HL-60 (cell line): Measurements from ENCODE around the gene SLC35B2.

Experiments
- DNase-seq, 2 experiments: peaks; one replicate each; pipeline ENCODE4 v3.0.0-alpha.2; 2010 to 2020; ENCODE audit warnings: low read depth in 1 of 2, low spot score in 1 of 2
- H3K27ac ChIP-seq: fragments of 250-450 bp; sonication (Bioruptor Pico); replicated peaks from 2 replicates; pipeline ENCODE4 v1.5.1; 2020; ENCODE audit warnings: mild to moderate bottlenecking, moderate library complexity
- H3K27me3 ChIP-seq: fragments of 250-450 bp; sonication (Bioruptor Pico); 2 replicates; pipeline ENCODE4 v1.5.1; 2021; ENCODE audit warnings: mild to moderate bottlenecking, moderate library complexity; ENCODE audit not compliant: insufficient read depth, poor library complexity, severe bottlenecking
- H3K4me3 ChIP-seq: replicated peaks from 2 replicates; pipeline ENCODE4 v1.5.1; 2011; ENCODE audit warnings: mild to moderate bottlenecking, control low read depth, low read length; ENCODE audit not compliant: insufficient read depth
- GABPA ChIP-seq: IDR thresholded peaks from 2 replicates; pipeline ENCODE4 v1.6.1; 2012; ENCODE audit warnings: low read depth
- POLR2AphosphoS5 ChIP-seq: IDR thresholded peaks from 2 replicates; pipeline ENCODE4 v1.6.1; 2012; ENCODE audit warnings: low read depth
- SPI1 ChIP-seq: IDR thresholded peaks from 2 replicates; pipeline ENCODE4 v1.6.1; 2012; ENCODE audit warnings: low read depth, mild to moderate bottlenecking, borderline replicate concordance
- TF ChIP-seq, protein P1 (sequence below): IDR thresholded peaks from one replicate; pipeline ENCODE4 v1.5.1; 2011; ENCODE audit warnings: low read length, control low read depth, inconsistent platforms; ENCODE audit not compliant: insufficient read depth
- TF ChIP-seq, protein P2 (sequence below): IDR thresholded peaks from 2 replicates; pipeline ENCODE4 v1.6.1; 2012; ENCODE audit warnings: low read depth; ENCODE audit not compliant: insufficient replicate concordance

The SLC35B2 gene

DNA sequence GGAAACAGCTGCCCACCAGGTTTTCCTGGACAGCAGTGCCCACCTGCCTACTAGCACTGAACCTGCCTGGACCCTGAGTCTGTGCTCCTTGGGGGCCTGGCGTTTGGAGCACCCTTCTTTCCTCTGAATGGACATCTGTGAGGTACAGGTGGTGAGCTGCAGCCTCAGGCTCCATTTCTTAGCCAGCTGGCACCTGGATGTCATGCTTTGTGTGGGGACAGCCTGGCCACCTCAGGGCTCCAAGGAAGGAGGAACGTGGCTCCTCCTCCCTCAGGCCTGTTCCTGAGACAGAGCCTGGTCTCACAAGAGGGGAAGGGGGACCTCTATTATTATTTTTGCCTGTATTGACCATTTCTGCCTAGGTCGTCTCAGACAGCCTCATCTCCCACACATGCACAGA lies 21.0 kb upstream of the SLC35B2 start:
- TF ChIP-seq, protein P1, sequence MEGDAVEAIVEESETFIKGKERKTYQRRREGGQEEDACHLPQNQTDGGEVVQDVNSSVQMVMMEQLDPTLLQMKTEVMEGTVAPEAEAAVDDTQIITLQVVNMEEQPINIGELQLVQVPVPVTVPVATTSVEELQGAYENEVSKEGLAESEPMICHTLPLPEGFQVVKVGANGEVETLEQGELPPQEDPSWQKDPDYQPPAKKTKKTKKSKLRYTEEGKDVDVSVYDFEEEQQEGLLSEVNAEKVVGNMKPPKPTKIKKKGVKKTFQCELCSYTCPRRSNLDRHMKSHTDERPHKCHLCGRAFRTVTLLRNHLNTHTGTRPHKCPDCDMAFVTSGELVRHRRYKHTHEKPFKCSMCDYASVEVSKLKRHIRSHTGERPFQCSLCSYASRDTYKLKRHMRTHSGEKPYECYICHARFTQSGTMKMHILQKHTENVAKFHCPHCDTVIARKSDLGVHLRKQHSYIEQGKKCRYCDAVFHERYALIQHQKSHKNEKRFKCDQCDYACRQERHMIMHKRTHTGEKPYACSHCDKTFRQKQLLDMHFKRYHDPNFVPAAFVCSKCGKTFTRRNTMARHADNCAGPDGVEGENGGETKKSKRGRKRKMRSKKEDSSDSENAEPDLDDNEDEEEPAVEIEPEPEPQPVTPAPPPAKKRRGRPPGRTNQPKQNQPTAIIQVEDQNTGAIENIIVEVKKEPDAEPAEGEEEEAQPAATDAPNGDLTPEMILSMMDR = no peak
- TF ChIP-seq GABPA = no peak
- TF ChIP-seq POLR2AphosphoS5 = no peak
- TF ChIP-seq, protein P2, sequence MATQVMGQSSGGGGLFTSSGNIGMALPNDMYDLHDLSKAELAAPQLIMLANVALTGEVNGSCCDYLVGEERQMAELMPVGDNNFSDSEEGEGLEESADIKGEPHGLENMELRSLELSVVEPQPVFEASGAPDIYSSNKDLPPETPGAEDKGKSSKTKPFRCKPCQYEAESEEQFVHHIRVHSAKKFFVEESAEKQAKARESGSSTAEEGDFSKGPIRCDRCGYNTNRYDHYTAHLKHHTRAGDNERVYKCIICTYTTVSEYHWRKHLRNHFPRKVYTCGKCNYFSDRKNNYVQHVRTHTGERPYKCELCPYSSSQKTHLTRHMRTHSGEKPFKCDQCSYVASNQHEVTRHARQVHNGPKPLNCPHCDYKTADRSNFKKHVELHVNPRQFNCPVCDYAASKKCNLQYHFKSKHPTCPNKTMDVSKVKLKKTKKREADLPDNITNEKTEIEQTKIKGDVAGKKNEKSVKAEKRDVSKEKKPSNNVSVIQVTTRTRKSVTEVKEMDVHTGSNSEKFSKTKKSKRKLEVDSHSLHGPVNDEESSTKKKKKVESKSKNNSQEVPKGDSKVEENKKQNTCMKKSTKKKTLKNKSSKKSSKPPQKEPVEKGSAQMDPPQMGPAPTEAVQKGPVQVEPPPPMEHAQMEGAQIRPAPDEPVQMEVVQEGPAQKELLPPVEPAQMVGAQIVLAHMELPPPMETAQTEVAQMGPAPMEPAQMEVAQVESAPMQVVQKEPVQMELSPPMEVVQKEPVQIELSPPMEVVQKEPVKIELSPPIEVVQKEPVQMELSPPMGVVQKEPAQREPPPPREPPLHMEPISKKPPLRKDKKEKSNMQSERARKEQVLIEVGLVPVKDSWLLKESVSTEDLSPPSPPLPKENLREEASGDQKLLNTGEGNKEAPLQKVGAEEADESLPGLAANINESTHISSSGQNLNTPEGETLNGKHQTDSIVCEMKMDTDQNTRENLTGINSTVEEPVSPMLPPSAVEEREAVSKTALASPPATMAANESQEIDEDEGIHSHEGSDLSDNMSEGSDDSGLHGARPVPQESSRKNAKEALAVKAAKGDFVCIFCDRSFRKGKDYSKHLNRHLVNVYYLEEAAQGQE = no peak
- TF ChIP-seq SPI1 = no peak
- no peak for DNase-seq
- no peak overlapping the region for H3K27ac ChIP-seq
- no peak overlapping the region for H3K4me3 ChIP-seq
- peaks cover 48% of the 10 kb centered on the region for H3K27me3 ChIP-seq

DNA sequence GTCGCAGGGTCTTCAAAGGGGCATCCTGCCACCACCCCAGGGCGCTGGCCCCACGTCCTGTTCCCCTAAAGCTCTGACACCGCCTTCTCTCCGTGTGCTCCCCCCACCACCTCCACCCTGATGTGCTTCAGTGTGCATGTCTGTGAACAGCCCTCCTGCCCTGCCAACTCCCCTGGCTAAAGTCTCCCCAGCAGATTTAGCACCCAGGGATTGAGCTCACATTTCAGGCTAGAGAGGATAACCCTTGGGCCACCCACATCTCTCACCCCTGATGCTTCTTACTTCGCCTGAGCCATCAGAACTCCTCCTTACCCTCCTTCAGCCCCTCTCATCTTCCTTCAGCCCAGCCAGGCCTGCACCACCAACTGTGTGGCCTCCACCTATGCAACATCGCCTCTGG lies 20.4 kb upstream of the SLC35B2 start:
- Histone ChIP-seq H3K27ac (no peak overlapping the region), H3K4me3 (no peak overlapping the region), H3K27me3 (peaks cover 52% of the 10 kb centered on the region)
- no peak for TF ChIP-seq GABPA
- TF ChIP-seq, protein P1 = no peak
- TF ChIP-seq, protein P2 = no peak
- TF ChIP-seq SPI1 = no peak
- TF ChIP-seq POLR2AphosphoS5 = no peak
- DNase-seq = no peak

DNA sequence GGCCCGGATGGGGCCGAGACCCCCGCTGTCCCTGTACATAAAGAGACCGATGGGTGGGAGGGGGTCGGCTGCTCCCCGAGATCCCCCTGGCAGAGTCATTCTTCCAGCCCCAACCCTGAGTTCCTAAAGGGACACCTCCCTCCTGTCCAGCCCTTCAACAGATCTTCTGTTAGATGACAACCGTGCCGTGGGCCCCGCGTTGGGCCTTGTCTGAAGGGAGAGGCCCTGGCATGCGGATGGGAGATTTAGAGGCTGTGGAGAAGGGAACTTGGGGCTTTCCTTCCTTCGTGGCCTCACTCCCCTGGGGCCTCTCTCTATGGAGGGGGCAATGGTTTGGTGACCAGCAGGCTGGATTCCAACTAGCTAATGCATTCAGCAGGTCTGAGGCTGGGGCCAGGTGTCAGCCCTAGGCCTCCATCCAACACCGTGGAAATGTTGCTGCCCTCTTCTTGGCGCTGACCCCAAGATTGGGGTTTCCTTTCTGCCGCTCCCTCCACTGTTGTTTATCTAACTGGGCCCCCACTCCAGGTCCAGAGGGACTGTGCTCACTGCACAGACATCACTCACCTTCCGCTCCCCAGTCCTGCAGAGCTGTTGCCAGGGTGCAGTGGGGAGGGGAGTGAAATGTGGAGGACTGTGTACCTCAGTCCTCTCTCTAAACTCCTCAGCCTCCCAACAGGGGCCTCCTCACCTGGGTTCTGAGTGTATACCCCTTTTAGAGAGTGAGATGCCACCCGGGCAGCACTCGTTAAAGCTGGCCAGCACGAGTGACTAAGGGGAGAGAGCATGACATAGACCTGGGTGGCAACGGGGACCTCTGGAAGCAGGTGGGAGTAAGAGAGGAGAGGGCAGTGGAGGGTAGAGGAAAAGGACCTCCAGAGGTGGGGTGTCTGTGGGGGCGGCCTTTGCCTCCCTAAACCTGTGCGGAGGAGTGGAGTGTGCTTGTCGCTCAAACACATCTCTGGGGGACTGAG lies 19.6 kb upstream of the SLC35B2 start:
- TF ChIP-seq, protein P2 = no peak
- TF ChIP-seq, protein P1 = no peak
- TF ChIP-seq POLR2AphosphoS5 (no peak), SPI1 (no peak), GABPA (no peak)
- DNase-seq = no peak
- no peak overlapping the region for H3K4me3 ChIP-seq
- peaks cover 59% of the 10 kb centered on the region for H3K27me3 ChIP-seq
- H3K27ac ChIP-seq = no peak overlapping the region
